ENCODE data around the gene MEGF10.

Gene MEGF10

GRCh38 chr5:127447827-127448226 lies 157.2 kb downstream of the MEGF10 start:
- no peak for DNase-seq
- no peak overlapping the region for H3K9ac ChIP-seq (ENCODE audit: low read length)
- no peak overlapping the region for H3K56ac ChIP-seq (ENCODE audit: low read length)
- no peak overlapping the region for H3K27ac ChIP-seq (ENCODE audit: low read depth, low read length)
- no peak overlapping the region for H2BK120ac ChIP-seq (ENCODE audit: low read depth, low read length)
- H3K79me2 ChIP-seq (ENCODE audit: control insufficient read depth, insufficient read depth, low read length): no peaks in the 10 kb centered on the region
- H3K27me3 ChIP-seq (ENCODE audit: insufficient read depth, low read length, poor library complexity): no peaks in the 10 kb centered on the region
- no peak overlapping the region for H3K4me3 ChIP-seq (ENCODE audit: low read length)
- H3K4ac ChIP-seq (ENCODE audit: low read depth, low read length): no peak overlapping the region
- no peak overlapping the region for H2AK5ac ChIP-seq (ENCODE audit: low read length)
- H3K36me3 ChIP-seq (ENCODE audit: control insufficient read depth, insufficient read depth, low read length): no peaks in the 10 kb centered on the region
- no CpG with 5 or more reads among the region's 7 CpGs for WGBS (ENCODE audit: extremely low coverage, insufficient coverage, low lambda C conversion rate)
- no peak overlapping the region for H2BK15ac ChIP-seq (replicated peaks; ENCODE audit: low read depth)
- H3K23ac ChIP-seq (ENCODE audit: low read length): no peak overlapping the region
- H3K79me1 ChIP-seq (ENCODE audit: low read length): no peaks in the 10 kb centered on the region
- H3K4me1 ChIP-seq (ENCODE audit: control insufficient read depth, low read depth, low read length): no peaks in the 10 kb centered on the region
- no peak overlapping the region for H4K8ac ChIP-seq (ENCODE audit: low read depth, low read length)
- H3K4me2 ChIP-seq (ENCODE audit: low read length): no peak overlapping the region
- no peak overlapping the region for H2BK5ac ChIP-seq (ENCODE audit: low read length)
- H3K18ac ChIP-seq (ENCODE audit: low read length): no peak overlapping the region
- H4K5ac ChIP-seq (ENCODE audit: low read length): no peak overlapping the region

- Histone ChIP-seq H2BK5ac (ENCODE audit: low read length) (no peak overlapping the region), H3K36me3 (ENCODE audit: control insufficient read depth, insufficient read depth, low read length) (no peaks in the 10 kb centered on the region), H3K79me2 (ENCODE audit: control insufficient read depth, insufficient read depth, low read length) (no peaks in the 10 kb centered on the region), H3K4me2 (ENCODE audit: low read length) (no peak overlapping the region), H3K79me1 (ENCODE audit: low read length) (no peaks in the 10 kb centered on the region), H3K27me3 (ENCODE audit: insufficient read depth, low read length, poor library complexity) (no peaks in the 10 kb centered on the region), H4K5ac (ENCODE audit: low read length) (no peak overlapping the region), H3K4me1 (ENCODE audit: control insufficient read depth, low read depth, low read length) (no peaks in the 10 kb centered on the region), H3K4ac (ENCODE audit: low read depth, low read length) (no peak overlapping the region), H2BK15ac (replicated peaks; ENCODE audit: low read depth) (no peak overlapping the region), H2AK5ac (ENCODE audit: low read length) (no peak overlapping the region), H4K8ac (ENCODE audit: low read depth, low read length) (no peak overlapping the region), H2BK120ac (ENCODE audit: low read depth, low read length) (no peak overlapping the region), H3K4me3 (ENCODE audit: low read length) (no peak overlapping the region), H3K9ac (ENCODE audit: low read length) (no peak overlapping the region), H3K27ac (ENCODE audit: low read depth, low read length) (no peak overlapping the region), H3K56ac (ENCODE audit: low read length) (no peak overlapping the region), H3K18ac (ENCODE audit: low read length) (no peak overlapping the region), H3K23ac (ENCODE audit: low read length) (no peak overlapping the region)
- DNase-seq: no peak
- WGBS (ENCODE audit: extremely low coverage, insufficient coverage, low lambda C conversion rate): no CpG with 5 or more reads among the region's 3 CpGs
Observed at GRCh38 chr5:127450046-127450445, 159.4 kb downstream of the MEGF10 start.

- no peak overlapping the region for H3K4me3 ChIP-seq (ENCODE audit: low read length)
Observed at GRCh38 chr5:127451096-127451495, 160.5 kb downstream of the MEGF10 start.

GRCh38 chr5:127452626-127453025 lies 162.0 kb downstream of the MEGF10 start:
- Histone ChIP-seq H3K4me2 (ENCODE audit: low read length) (no peak overlapping the region), H3K27ac (ENCODE audit: low read depth, low read length) (no peak overlapping the region), H4K5ac (ENCODE audit: low read length) (no peak overlapping the region), H3K18ac (ENCODE audit: low read length) (no peak overlapping the region), H3K79me2 (ENCODE audit: control insufficient read depth, insufficient read depth, low read length) (no peaks in the 10 kb centered on the region), H3K23ac (ENCODE audit: low read length) (no peak overlapping the region), H3K4me3 (ENCODE audit: low read length) (no peak overlapping the region), H2BK5ac (ENCODE audit: low read length) (no peak overlapping the region), H2AK5ac (ENCODE audit: low read length) (no peak overlapping the region), H3K4me1 (ENCODE audit: control insufficient read depth, low read depth, low read length) (no peaks in the 10 kb centered on the region), H3K36me3 (ENCODE audit: control insufficient read depth, insufficient read depth, low read length) (no peaks in the 10 kb centered on the region), H4K8ac (ENCODE audit: low read depth, low read length) (no peak overlapping the region), H3K79me1 (ENCODE audit: low read length) (no peaks in the 10 kb centered on the region), H3K27me3 (ENCODE audit: insufficient read depth, low read length, poor library complexity) (no peaks in the 10 kb centered on the region), H2BK15ac (replicated peaks; ENCODE audit: low read depth) (no peak overlapping the region), H3K9ac (ENCODE audit: low read length) (no peak overlapping the region), H3K4ac (ENCODE audit: low read depth, low read length) (no peak overlapping the region), H3K56ac (ENCODE audit: low read length) (no peak overlapping the region), H2BK120ac (ENCODE audit: low read depth, low read length) (no peak overlapping the region)
- DNase-seq: no peak
- no CpG with 5 or more reads among the region's 4 CpGs for WGBS (ENCODE audit: extremely low coverage, insufficient coverage, low lambda C conversion rate)

More at GRCh38 chr5:127451096-127451495, 160.5 kb downstream of the MEGF10 start:
- Histone ChIP-seq H4K5ac (ENCODE audit: low read length) (no peak overlapping the region), H2BK15ac (replicated peaks; ENCODE audit: low read depth) (no peak overlapping the region), H3K79me2 (ENCODE audit: control insufficient read depth, insufficient read depth, low read length) (no peaks in the 10 kb centered on the region), H2AK5ac (ENCODE audit: low read length) (no peak overlapping the region), H3K27me3 (ENCODE audit: insufficient read depth, low read length, poor library complexity) (no peaks in the 10 kb centered on the region), H4K8ac (ENCODE audit: low read depth, low read length) (no peak overlapping the region), H3K56ac (ENCODE audit: low read length) (no peak overlapping the region), H2BK5ac (ENCODE audit: low read length) (no peak overlapping the region), H3K79me1 (ENCODE audit: low read length) (no peaks in the 10 kb centered on the region), H3K4ac (ENCODE audit: low read depth, low read length) (no peak overlapping the region), H3K4me1 (ENCODE audit: control insufficient read depth, low read depth, low read length) (no peaks in the 10 kb centered on the region), H3K27ac (ENCODE audit: low read depth, low read length) (no peak overlapping the region), H3K4me2 (ENCODE audit: low read length) (no peak overlapping the region), H3K18ac (ENCODE audit: low read length) (no peak overlapping the region), H3K36me3 (ENCODE audit: control insufficient read depth, insufficient read depth, low read length) (no peaks in the 10 kb centered on the region), H2BK120ac (ENCODE audit: low read depth, low read length) (no peak overlapping the region), H3K23ac (ENCODE audit: low read length) (no peak overlapping the region), H3K9ac (ENCODE audit: low read length) (no peak overlapping the region)
- DNase-seq: no peak
- no CpG with 5 or more reads among the region's 4 CpGs for WGBS (ENCODE audit: extremely low coverage, insufficient coverage, low lambda C conversion rate)

- Histone ChIP-seq H2BK5ac (ENCODE audit: low read length) (no peak overlapping the region), H3K79me1 (ENCODE audit: low read length) (no peaks in the 10 kb centered on the region), H3K56ac (ENCODE audit: low read length) (no peak overlapping the region), H3K27ac (ENCODE audit: low read depth, low read length) (no peak overlapping the region), H3K23ac (ENCODE audit: low read length) (no peak overlapping the region), H2AK5ac (ENCODE audit: low read length) (no peak overlapping the region), H3K36me3 (ENCODE audit: control insufficient read depth, insufficient read depth, low read length) (no peaks in the 10 kb centered on the region), H2BK15ac (replicated peaks; ENCODE audit: low read depth) (no peak overlapping the region), H4K5ac (ENCODE audit: low read length) (no peak overlapping the region), H3K4ac (ENCODE audit: low read depth, low read length) (no peak overlapping the region), H3K27me3 (ENCODE audit: insufficient read depth, low read length, poor library complexity) (no peaks in the 10 kb centered on the region), H3K18ac (ENCODE audit: low read length) (no peak overlapping the region), H3K9ac (ENCODE audit: low read length) (no peak overlapping the region), H3K4me2 (ENCODE audit: low read length) (no peak overlapping the region), H4K8ac (ENCODE audit: low read depth, low read length) (no peak overlapping the region), H2BK120ac (ENCODE audit: low read depth, low read length) (no peak overlapping the region), H3K4me3 (ENCODE audit: low read length) (no peak overlapping the region), H3K4me1 (ENCODE audit: control insufficient read depth, low read depth, low read length) (no peaks in the 10 kb centered on the region), H3K79me2 (ENCODE audit: control insufficient read depth, insufficient read depth, low read length) (no peaks in the 10 kb centered on the region)
- WGBS (ENCODE audit: extremely low coverage, insufficient coverage, low lambda C conversion rate): no CpG with 5 or more reads among the region's 2 CpGs
- DNase-seq: no peak
Observed at GRCh38 chr5:127471211-127471610, 180.6 kb downstream of the MEGF10 start.

GRCh38 chr5:127472700-127473099 lies 182.1 kb downstream of the MEGF10 start:
- no peak overlapping the region for H3K27ac ChIP-seq (ENCODE audit: low read depth, low read length)
- no peak overlapping the region for H4K8ac ChIP-seq (ENCODE audit: low read depth, low read length)
- H3K4ac ChIP-seq (ENCODE audit: low read depth, low read length): no peak overlapping the region
- no peak overlapping the region for H3K56ac ChIP-seq (ENCODE audit: low read length)
- no peak overlapping the region for H4K5ac ChIP-seq (ENCODE audit: low read length)
- H3K4me3 ChIP-seq (ENCODE audit: low read length): no peak overlapping the region
- no peaks in the 10 kb centered on the region for H3K79me1 ChIP-seq (ENCODE audit: low read length)
- no peak overlapping the region for H3K9ac ChIP-seq (ENCODE audit: low read length)
- H2BK5ac ChIP-seq (ENCODE audit: low read length): no peak overlapping the region
- H2BK120ac ChIP-seq (ENCODE audit: low read depth, low read length): no peak overlapping the region
- no peaks in the 10 kb centered on the region for H3K27me3 ChIP-seq (ENCODE audit: insufficient read depth, low read length, poor library complexity)
- no CpG with 5 or more reads among the region's 3 CpGs for WGBS (ENCODE audit: extremely low coverage, insufficient coverage, low lambda C conversion rate)
- H3K4me2 ChIP-seq (ENCODE audit: low read length): no peak overlapping the region
- H2BK15ac ChIP-seq (replicated peaks; ENCODE audit: low read depth): no peak overlapping the region
- H3K79me2 ChIP-seq (ENCODE audit: control insufficient read depth, insufficient read depth, low read length): no peaks in the 10 kb centered on the region
- no peak for DNase-seq
- no peak overlapping the region for H3K18ac ChIP-seq (ENCODE audit: low read length)
- no peaks in the 10 kb centered on the region for H3K4me1 ChIP-seq (ENCODE audit: control insufficient read depth, low read depth, low read length)
- H2AK5ac ChIP-seq (ENCODE audit: low read length): no peak overlapping the region
- no peaks in the 10 kb centered on the region for H3K36me3 ChIP-seq (ENCODE audit: control insufficient read depth, insufficient read depth, low read length)
- H3K23ac ChIP-seq (ENCODE audit: low read length): no peak overlapping the region

Measured in mesendoderm (in vitro differentiated cells).